Keratinocyte (primary cell): ENCODE measurements around the gene ODF4. TPM values are rescaled to one million over a fixed set of nuclear protein-coding genes. Genes with fewer than 3 reads are reported as not detected.
A peak's percentile ranks its signal among the peaks of the same experiment; 100 is the strongest.

Source experiments
- DNase-seq: peaks from one replicate; pipeline ENCODE4 v3.0.0-alpha.2; 2011; ENCODE audit warnings: low read depth, missing footprints, low spot score
- FAIRE-seq: peaks from 2 replicates; lab custom pipeline; 2011; peaks lifted over from hg19 to GRCh38; lab: Jason Lieb, UNC
- H2AFZ ChIP-seq: 2 replicates; pipeline ENCODE4 v1.6.0; 2012; ENCODE audit warnings: low read length, control low read depth, inconsistent platforms; ENCODE audit not compliant: control insufficient read depth
- H3K27ac ChIP-seq: 2 replicates; pipeline ENCODE4 v1.5.1; 2011; ENCODE audit warnings: low read length; ENCODE audit not compliant: control insufficient read depth, insufficient read depth
- H3K27me3 ChIP-seq: 3 replicates; pipeline ENCODE4 v1.6.0; 2011; ENCODE audit warnings: low read length; ENCODE audit not compliant: control insufficient read depth, insufficient read depth; ENCODE audit errors: extremely low read depth
- H3K36me3 ChIP-seq, 2 experiments: 2 replicates in 1 of 2; 3 replicates in 1 of 2; pipeline ENCODE4 v1.5.1; 2011; ENCODE audit warnings: low read length in 2 of 2, mild to moderate bottlenecking in 1 of 2; ENCODE audit not compliant: control insufficient read depth in 2 of 2, insufficient read depth in 2 of 2; ENCODE audit errors: extremely low read depth in 1 of 2
- H3K4me1 ChIP-seq: 3 replicates; pipeline ENCODE4 v1.5.1; 2011; ENCODE audit warnings: low read length; ENCODE audit not compliant: control insufficient read depth, insufficient read depth; ENCODE audit errors: extremely low read depth
- H3K4me2 ChIP-seq: 3 replicates; pipeline ENCODE4 v1.6.0; 2011; ENCODE audit warnings: low read depth, low read length; ENCODE audit not compliant: control insufficient read depth, insufficient read depth; ENCODE audit errors: extremely low read depth
- H3K4me3 ChIP-seq, 3 experiments: fragments of 200-600 bp in 1 of 3; sonication (generic) in 1 of 3; 2 replicates in 2 of 3; 3 replicates in 1 of 3; pipeline ENCODE4 v1.5.1; 2011 to 2016; ENCODE audit warnings: low read length in 3 of 3, mild to moderate bottlenecking in 3 of 3, control low read depth in 2 of 3, inconsistent platforms in 1 of 3, low read depth in 1 of 3, mixed read lengths in 1 of 3, mixed run types in 1 of 3, moderate library complexity in 1 of 3; ENCODE audit not compliant: control insufficient read depth in 2 of 3, insufficient read depth in 2 of 3; ENCODE audit errors: extremely low read depth in 1 of 3
- H3K79me2 ChIP-seq: 2 replicates; pipeline ENCODE4 v1.6.0; 2012; ENCODE audit warnings: low read length; ENCODE audit not compliant: control insufficient read depth, insufficient read depth
- H3K9ac ChIP-seq: 3 replicates; pipeline ENCODE4 v1.6.0; 2011; ENCODE audit warnings: low read length; ENCODE audit not compliant: control insufficient read depth, insufficient read depth; ENCODE audit errors: extremely low read depth
- H3K9me1 ChIP-seq: 3 replicates; pipeline ENCODE4 v1.6.0; 2011; ENCODE audit warnings: low read length; ENCODE audit not compliant: control insufficient read depth, insufficient read depth; ENCODE audit errors: extremely low read depth
- H3K9me3 ChIP-seq: 2 replicates; pipeline ENCODE4 v1.5.1; 2012; ENCODE audit warnings: low read depth, low read length; ENCODE audit not compliant: control insufficient read depth
- H4K20me1 ChIP-seq: 3 replicates; pipeline ENCODE4 v1.6.0; 2011; ENCODE audit warnings: low read length; ENCODE audit not compliant: control insufficient read depth, insufficient read depth; ENCODE audit errors: extremely low read depth
- EZH2 ChIP-seq: IDR thresholded peaks from one replicate; pipeline ENCODE4 v1.6.1; 2012; ENCODE audit warnings: inconsistent platforms, mild to moderate bottlenecking, low read length, moderate library complexity
- dilution Hi-C: fragments of 300-500 bp; cut with MboI; formaldehyde crosslinking; loops from one replicate; pipeline ENCODE4 v1.7.0; 2020; ENCODE audit warnings: low sequenced_read_pairs; ENCODE audit not compliant: extremely low pct_ligation_motif_present
- polyA plus RNA-seq, 5 experiments: library from polyadenylated mRNA; depleted of rRNA in 3 of 5; stranded (reverse) in 3 of 5; stranded (forward) in 1 of 5; unstranded in 1 of 5; fragments of >200 nt; gene quantifications; 1 replicate in 1 of 5; 2 replicates in 3 of 5; 3 replicates in 1 of 5; pipeline versions ENCODE4 v1.2.1 to v1.2.3, GENCODE V29; 2011 to 2012; ENCODE audit warnings: missing spikeins in 2 of 5, low read depth in 1 of 5, low replicate concordance in 1 of 5
- TF ChIP-seq, protein P1 (sequence below), 3 experiments: IDR thresholded peaks in 1 of 3; conservative IDR thresholded peaks in 1 of 3; optimal IDR thresholded peaks in 1 of 3; 2 replicates in 2 of 3; 3 replicates in 1 of 3; pipeline versions ENCODE3 to v1.5.1; 2011; ENCODE audit warnings: low read length in 3 of 3, mild to moderate bottlenecking in 3 of 3, moderate library complexity in 2 of 3, control low read depth in 1 of 3, inconsistent platforms in 1 of 3; ENCODE audit not compliant: insufficient read depth in 2 of 3; ENCODE audit errors: extremely low read depth in 1 of 3

The ODF4 gene
- polyA plus RNA-seq, 1 donor (not counting 4 experiments of a cell fraction or from before 2014, with no cell fraction given) = not detected

DNA sequence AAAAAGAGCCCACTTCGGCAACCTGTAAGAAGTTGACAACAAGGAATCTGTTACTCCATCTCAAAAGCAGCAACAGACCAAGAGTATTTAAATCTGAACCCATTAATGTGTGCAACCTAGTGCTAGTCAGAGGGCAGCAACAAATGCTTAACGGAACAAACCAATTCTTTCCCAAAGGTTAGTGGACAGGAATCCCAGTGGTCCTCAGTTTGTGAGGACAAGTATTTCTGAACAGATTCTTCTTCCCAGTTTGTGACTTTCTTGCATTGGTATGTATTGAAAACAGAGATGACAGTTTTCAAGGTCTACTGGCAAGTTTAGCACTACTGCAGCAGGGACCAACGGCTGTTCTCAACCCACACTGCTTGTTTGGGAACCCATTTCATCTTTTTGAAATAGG is 40.4 kb downstream of the ODF4 start:
- H3K79me2 ChIP-seq = peaks cover 44% of the 10 kb centered on the region
- FAIRE-seq (no peak), DNase-seq (no peak)
- H3K9me3 ChIP-seq = no peaks in the 10 kb centered on the region
- no peak for TF ChIP-seq EZH2
- TF ChIP-seq, protein P1, sequence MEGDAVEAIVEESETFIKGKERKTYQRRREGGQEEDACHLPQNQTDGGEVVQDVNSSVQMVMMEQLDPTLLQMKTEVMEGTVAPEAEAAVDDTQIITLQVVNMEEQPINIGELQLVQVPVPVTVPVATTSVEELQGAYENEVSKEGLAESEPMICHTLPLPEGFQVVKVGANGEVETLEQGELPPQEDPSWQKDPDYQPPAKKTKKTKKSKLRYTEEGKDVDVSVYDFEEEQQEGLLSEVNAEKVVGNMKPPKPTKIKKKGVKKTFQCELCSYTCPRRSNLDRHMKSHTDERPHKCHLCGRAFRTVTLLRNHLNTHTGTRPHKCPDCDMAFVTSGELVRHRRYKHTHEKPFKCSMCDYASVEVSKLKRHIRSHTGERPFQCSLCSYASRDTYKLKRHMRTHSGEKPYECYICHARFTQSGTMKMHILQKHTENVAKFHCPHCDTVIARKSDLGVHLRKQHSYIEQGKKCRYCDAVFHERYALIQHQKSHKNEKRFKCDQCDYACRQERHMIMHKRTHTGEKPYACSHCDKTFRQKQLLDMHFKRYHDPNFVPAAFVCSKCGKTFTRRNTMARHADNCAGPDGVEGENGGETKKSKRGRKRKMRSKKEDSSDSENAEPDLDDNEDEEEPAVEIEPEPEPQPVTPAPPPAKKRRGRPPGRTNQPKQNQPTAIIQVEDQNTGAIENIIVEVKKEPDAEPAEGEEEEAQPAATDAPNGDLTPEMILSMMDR (optimal IDR thresholded peaks at IDR 0.05 in 1 of 3, IDR thresholded peaks at IDR 0.05 in 1 of 3, conservative IDR thresholded peaks at IDR 0.05 in 1 of 3; ENCODE audit: extremely low read depth in 1 of 3, insufficient read depth in 2 of 3, low read length in 3 of 3) = no peak
- peak overlapping the region; percentile 79 for H3K4me2 ChIP-seq
- peaks cover 24 to 35% of the 10 kb centered on the region in 2 experiments for H3K36me3 ChIP-seq
- H3K27me3 ChIP-seq = no peaks in the 10 kb centered on the region
- peaks cover 49% of the 10 kb centered on the region for H3K4me1 ChIP-seq
- no peak overlapping the region for H3K27ac ChIP-seq
- H4K20me1 ChIP-seq = peaks cover 22% of the 10 kb centered on the region
- no peak overlapping the region for H2AFZ ChIP-seq
- dilution Hi-C loops = no loop called here
- peak overlapping the region; percentile 22 for H3K9ac ChIP-seq
- H3K4me3 ChIP-seq = peak overlapping the region in 1 of 3 experiments; percentile 19
- H3K9me1 ChIP-seq = no peaks in the 10 kb centered on the region

DNA sequence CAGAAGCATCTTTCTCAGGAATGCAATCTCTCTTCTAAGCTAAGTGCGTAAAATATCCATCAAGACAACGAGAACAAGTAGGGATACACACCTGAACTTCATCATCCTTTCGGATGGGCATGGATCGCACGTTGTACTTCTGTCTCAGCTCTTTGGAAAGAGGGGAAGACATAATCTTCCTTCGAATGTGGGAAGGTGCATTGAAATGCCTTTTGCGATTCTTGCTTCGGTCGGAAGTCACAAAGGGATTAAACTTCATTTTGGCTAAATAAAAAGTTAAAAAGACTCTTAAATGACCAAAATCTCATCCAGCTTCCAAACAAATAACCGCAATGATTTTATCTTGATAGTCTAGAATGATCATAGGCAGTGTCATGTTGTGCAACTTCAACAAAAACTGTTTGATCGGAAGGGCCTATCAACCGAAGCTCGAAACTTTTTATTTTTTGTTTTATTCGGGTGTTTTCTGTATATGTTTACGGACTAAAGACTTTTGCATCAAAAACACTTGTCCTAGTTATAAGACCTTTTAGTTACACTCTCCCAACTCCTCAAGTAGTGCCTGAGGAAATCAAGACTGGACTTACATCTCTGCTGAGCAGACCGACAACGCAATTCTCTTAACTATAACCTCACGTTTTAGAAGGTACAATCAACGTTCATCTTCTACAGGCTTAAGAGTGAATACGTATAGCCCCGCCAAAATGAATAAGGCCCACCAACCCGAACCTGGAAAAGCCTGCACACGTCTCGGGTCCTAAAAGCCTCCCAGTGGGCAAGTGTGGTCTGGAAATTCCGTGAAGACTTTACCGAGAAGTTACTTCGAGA is 42.6 kb downstream of the ODF4 start:
- Histone ChIP-seq H3K36me3 (peaks cover 23 to 35% of the 10 kb centered on the region in 2 experiments), H3K4me1 (peaks cover 39% of the 10 kb centered on the region), H3K4me3 (peak overlapping the region; percentile 61 to 72 (median 71)), H3K4me2 (peak overlapping the region; percentile 79), H3K27ac (peak overlapping the region; percentile 50), H4K20me1 (peaks cover 18% of the 10 kb centered on the region), H3K9me3 (no peaks in the 10 kb centered on the region), H3K9ac (peak overlapping the region; percentile 79), H3K9me1 (no peaks in the 10 kb centered on the region), H2AFZ (no peak overlapping the region), H3K79me2 (peaks cover 44% of the 10 kb centered on the region), H3K27me3 (no peaks in the 10 kb centered on the region)
- DNase-seq (no peak), FAIRE-seq (no peak)
- TF ChIP-seq, protein P1 (optimal IDR thresholded peaks at IDR 0.05 in 1 of 3, IDR thresholded peaks at IDR 0.05 in 1 of 3, conservative IDR thresholded peaks at IDR 0.05 in 1 of 3; ENCODE audit: extremely low read depth in 1 of 3, insufficient read depth in 2 of 3, low read length in 3 of 3) = no peak
- TF ChIP-seq EZH2 = no peak
- dilution Hi-C loops = no loop called here
